Right ventricle myocardium superior (tissue), 1 donor: Measurements from ENCODE around the gene LPP. TPM values are rescaled to one million over a fixed set of nuclear protein-coding genes. Genes with fewer than 3 reads are reported as not detected.

Experiments used
- ATAC-seq: fragments of 200-7000 bp; cut with Tn5 transposase; one replicate; pipeline ENCODE4 v1.9.1; 2020; ENCODE audit warnings: mild to moderate bottlenecking; ENCODE audit not compliant: poor library complexity
- DNase-seq: peaks from one replicate; pipeline ENCODE4 v3.0.0-alpha.2; 2020
- intact Hi-C: fragments of 100-400 bp; cut with DNase I; formaldehyde crosslinking; loops from one replicate; pipeline ENCODE4 v1.11.2; 2022
- total RNA-seq: library from RNA; stranded (reverse); fragmentation: NEBNext Ultra II Directional; extraction: Animal tissue kit (Norgen Biotek cat#: 25700); gene quantifications from one replicate; pipeline ENCODE4 v1.2.1, GENCODE V29; 2021
- donor health status: DM: no; HTN: yes; CAD: no; lungs with severe emphysema.

Gene LPP
- total RNA-seq, 1 donor from 2014 or later = 92.9 TPM

DNA sequence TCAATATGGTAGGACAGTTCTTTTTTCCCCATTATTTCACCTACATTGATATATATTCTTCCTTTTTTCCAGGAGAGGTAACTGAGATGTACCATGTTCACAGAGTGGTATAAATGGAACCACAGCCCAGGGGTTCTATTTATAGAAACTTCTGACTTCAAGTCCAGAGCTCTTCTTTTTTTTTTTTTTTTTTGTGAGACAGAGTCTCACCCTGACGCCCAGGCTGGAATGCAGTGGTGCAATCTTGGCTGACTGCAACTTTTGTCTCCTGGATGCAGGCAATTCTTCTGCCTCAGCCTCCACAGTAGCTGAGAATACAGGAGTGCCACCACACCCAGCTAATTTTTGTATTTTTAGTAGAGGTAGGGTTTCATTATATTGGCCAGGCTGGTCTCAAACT is 750.7 kb downstream of the LPP start:
- intact Hi-C loops = no loop called here
- DNase-seq (no peak), ATAC-seq (no peak)

DNA sequence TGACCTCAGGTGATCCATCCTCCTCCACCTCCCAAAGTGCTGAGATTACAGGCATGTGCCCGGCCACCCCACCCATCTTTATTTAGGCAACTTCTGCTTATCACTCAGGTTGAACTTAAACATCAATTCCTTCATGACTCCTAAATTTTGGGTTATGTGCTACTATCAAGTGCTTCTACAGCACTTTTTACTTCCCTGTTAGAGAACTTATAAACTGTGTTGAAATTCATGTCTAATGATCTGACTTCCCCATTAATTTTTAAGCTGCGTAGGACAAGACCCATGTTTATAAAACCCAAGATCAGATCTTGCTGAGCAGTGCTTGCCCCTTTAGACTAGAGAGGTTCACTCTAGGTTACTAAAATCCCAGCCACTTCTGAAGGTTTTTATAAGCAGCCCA is 751.6 kb downstream of the LPP start:
- DNase-seq (no peak), ATAC-seq (peak; percentile 21)
- intact Hi-C loops = no loop called here

DNA sequence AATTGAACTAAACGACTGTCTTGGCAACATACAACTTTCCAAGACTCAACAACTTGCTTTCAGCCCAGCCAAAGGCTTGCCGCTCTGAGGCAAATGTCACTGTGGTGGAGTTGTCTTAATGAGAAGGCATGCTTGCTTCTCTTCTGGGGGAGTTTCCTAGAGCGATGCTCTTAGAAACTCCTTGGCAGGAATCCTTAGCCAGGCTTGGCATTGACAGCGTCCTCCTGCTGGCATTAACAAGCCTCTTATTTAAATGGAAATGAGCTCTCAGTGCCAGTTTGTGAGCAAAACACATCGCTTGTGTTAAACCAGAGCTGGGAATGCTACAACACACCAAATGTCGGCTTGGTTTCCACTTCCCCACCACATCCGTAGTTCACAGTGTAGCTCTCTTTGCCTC is 752.3 kb downstream of the LPP start:
- ATAC-seq (no peak), DNase-seq (no peak)
- intact Hi-C loops = no loop called here

DNA sequence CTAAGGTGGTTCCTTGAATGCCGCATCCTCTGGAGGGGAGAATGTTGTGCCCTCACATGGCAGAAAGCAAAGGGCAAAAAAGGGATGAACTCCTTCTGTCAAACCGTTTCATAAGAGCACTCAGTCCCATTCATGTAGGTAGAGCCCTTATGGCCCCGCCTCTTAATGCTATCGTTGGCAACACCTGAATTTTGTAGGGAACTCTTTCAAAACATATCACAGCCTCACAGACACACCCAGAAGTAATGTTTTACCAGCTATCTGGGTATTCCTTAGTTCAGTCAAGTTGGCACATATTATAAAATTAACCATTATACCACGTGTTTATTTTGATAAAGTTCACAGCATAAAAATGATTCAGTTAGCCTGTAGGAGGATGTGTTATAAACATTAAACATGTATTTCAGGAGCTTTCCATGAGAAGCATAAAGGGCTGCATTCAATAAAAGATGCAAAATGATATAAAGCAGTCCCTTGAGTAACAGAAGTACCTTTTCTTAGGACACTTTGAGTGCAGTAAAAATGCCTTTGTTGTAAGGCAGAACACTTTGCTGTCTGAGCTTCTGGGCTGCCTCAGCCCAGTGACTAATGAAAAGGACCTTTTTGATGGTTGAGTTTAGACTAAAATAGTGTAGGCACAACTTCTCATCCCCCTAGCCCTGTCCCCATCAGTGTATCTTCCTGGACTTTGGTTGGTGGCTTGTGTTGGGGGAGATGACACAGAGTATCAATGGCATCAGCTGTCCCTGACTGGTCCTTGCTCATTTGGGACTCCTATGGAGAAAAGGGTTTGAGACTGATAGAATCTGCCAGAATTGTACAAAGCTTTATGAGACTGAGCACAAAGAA is 754.3 kb downstream of the LPP start:
- no peak for DNase-seq
- intact Hi-C loops = no loop called here
- no peak for ATAC-seq

DNA sequence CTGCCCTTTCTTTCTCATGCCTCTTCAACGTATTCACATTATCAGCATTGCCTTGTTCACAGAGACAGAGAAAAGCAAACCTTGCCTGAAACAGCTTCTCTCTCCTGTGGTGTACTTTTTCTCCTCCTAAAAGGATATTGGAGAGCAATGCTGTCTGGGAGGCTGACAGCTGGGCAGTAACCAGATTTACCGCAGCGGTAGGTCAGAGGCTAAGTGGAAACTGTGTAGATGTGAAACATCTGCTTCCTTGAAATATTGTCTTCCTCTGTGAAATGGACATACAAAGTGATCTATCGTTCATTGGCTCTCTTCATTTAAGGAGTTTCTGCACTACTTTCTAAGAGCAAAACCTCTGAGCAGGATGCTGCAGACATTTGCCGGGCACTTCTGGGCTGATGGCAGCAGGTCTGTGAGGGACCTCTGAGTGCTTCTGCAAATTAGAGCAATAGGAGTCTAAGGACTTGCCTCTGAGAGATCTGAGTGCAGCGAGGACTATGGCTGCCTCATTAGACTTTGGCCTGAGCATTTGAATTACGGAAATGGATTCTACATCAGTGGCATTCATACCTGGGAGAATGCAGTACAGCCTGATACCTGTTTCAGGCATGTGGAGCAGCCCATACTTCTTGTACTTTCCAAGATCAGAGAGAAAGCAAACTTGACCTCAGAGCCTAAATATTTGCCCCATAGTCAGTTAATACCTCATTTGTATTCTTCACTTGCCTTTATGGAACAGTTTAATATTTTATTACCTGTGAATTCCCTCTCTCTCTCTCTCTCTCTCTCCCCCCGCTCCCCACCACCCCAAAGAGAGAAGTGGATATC is 757.3 kb downstream of the LPP start:
- ATAC-seq = no peak
- DNase-seq = no peak

DNA sequence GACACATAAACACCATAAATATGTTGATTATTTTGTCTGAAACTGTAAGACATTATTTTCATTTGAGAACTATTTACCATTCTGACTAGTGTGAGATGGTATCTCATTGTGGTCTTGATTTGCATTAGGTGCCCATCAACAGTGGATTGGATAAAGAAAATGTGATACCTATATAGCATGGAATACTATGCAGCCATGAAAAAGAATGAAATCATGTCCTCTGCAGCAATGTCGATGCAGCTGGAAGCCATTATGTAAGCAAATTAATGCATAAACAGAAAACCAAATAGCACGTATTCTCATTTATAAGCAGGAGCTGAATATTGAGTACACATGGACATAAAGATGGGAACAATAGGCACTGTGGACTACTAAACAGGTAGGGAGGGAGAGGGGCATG is 759.1 kb downstream of the LPP start:
- intact Hi-C loops = no loop called here
- ATAC-seq = no peak

More for the DNA sequence above, 757.3 kb downstream of the LPP start:
- intact Hi-C loops = no loop called here

DNA sequence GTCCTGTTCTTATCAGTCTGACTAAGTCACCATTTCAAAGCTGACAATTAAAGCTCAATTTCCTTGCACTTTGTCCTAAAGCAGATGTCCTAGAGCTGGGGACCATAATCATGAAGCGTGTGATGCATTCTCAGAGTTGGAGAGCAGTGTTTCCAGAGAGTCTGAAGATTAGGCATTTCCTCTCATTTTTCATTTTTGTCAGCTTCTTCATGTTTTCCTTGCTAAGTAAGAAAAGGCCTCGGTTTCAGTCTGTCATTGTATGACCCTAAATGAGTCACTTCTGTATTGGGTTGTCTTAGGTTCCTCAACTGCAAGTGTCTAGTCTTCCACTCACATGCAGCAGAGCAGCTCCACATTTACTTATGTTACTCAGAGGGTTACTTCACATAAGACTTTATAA is 760.6 kb downstream of the LPP start:
- intact Hi-C loops = no loop called here
- no peak for ATAC-seq
- no peak for DNase-seq

More for the DNA sequence above, 759.1 kb downstream of the LPP start:
- no peak for DNase-seq

DNA sequence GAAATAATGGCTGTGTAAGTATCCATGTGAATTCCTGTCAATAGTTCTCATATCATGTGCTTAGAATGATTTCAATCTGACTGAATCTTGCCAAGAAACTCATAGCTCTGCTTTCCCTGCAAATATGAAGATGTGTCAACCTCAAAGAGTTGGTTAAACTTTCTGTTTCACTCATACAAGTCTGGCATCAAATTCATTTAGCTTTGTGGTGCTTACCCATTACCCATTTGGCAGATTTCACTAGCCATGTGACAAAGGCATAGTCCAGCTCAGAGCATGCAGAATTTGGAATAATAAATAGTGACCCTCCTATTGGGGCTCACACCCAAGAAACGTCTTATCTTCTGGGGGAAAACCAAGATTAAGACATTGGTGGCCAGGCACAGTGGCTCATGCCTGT is 761.2 kb downstream of the LPP start:
- intact Hi-C loops = no loop called here
- DNase-seq (no peak), ATAC-seq (no peak)

DNA sequence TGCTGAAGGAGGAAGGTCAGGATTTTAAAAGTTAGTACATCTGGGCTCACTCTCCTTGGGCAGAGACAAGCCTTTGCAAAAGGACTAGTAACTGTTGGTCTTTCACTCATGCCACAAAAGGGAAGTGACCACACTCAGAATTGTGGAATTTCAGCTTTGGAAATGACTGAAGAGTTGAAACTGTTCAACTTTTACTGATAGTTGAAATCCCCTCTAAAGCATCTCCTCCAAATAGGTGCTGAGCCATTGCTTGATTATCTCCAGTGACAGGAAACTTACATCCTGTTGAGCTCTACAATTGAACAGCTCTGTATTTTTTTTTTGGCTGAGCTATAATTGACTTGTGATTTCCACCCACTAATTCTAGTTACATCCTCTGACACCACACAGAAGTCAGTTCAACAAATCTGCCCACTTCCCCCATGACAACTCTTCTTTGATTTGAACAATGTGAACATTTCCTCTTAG is 763.0 kb downstream of the LPP start:
- no peak for ATAC-seq
- intact Hi-C loops = no loop called here
- DNase-seq = no peak

DNA sequence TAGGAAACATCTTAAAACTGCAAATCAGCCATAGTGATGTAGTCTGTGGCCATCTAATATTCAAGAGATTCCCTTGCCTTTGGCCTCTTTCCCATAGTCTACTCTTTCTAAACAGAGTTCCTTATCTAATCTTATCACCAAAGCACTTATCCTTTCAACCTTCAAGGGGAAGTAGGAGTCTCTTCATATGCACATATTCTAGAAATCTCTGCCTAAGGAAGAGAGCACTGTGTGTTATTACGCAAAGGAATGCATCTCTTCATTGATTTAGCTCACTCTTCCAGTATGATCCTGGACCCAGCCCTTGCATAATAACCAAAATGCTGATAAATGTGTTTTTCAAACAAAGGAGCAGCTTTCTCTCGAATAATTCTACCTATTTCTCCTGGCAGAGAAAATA is 764.1 kb downstream of the LPP start:
- no peak for DNase-seq
- intact Hi-C loops = no loop called here
- no peak for ATAC-seq

DNA sequence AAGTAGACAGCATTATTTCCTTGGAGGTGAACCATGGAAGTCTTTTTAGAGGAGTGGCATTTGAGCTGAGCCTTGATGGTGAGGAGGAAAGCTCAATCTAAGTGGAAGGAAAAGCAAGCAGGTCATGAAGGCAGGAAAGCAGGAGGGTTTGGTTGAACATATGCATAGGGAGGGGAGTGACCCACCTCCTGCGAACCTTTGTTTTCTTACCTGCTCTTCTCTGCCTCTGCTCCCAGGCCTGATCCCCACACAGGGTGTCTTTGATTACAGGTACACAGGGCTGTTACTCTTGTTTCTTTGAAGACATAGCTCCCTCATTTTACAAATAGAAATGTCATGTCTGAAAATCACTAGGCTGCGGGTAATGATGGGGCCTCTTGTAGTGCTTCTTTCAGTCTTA is 769.7 kb downstream of the LPP start:
- intact Hi-C loops = no loop called here
- ATAC-seq (no peak), DNase-seq (no peak)

DNA sequence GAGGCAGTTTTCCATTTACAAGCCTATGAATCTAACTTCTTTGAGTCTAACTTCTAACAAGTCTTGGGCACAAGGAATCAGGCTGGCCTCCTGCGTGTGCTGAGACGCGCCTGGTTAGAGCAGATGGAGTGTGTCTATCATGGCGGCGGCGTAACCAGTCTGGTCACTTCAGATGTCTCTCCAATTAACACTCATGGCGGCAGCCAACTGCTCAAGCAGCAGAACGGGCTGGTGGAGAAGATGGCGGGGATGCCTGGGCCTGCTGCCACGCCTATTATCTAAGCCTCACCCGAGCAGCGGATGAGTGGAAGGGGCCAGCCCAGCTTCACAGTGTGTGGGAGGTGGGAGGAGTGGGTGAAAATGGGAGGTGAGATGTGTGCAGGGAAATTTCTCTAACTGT is 771.4 kb downstream of the LPP start:
- no peak for ATAC-seq
- no peak for DNase-seq
- intact Hi-C loops = no loop called here

DNA sequence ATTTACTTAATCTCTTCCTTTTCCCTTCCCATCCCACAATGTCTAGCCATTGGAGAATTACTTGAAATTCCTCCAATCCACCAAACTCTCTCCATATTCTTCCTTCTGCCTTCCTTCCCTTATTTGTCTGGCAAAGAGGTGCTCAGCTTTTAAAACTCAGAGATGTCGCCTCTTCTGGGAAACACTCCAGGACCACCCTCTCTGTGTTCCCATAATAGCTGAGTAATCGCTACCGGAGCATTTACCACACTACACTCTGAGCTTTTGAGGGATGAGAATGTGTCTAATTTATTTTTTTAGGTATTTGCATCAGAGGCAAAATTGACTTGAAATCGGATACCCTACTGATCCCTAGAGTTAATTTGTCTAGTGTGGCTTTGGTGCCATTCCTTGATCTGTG is 772.2 kb downstream of the LPP start:
- intact Hi-C loops = no loop called here
- DNase-seq (no peak), ATAC-seq (no peak)

DNA sequence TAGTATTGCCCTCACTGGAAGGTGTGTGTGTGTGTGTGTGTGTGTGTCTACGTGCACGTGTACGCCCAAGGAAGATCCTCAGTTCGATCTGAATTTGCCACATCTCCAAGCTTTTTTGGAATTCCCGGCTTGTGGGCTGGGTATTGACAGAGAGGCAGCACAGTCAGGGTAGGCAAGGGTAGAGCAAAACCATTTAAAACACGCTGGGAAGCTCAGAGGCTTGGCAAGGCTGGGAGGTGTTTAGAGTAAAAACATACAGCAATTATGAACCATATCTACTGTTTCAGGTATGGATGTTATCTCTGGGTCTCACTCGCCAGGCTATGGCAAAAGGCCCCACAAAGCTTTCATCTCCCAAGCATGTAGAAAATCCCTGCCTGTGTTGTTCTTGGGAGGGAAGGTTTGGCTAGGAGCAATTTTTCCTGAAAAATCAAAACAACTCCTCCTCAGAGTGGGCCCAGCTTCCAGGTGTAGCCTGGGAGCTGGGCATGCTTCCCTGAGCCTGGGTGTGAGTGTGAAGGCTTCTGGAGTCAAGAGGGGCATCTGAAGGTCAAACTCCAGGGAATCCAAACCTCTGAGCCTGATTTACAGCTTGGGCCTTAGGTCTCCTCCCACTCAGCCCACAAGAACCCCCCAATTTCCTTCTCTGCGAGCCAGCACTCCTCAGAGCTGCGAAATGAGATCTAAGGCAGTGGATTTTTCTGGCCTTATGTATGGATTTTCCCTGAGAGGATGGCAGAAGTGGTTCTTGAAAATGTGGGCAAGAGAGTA is 773.0 kb downstream of the LPP start:
- intact Hi-C loops = no loop called here
- ATAC-seq (no peak), DNase-seq (no peak)

DNA sequence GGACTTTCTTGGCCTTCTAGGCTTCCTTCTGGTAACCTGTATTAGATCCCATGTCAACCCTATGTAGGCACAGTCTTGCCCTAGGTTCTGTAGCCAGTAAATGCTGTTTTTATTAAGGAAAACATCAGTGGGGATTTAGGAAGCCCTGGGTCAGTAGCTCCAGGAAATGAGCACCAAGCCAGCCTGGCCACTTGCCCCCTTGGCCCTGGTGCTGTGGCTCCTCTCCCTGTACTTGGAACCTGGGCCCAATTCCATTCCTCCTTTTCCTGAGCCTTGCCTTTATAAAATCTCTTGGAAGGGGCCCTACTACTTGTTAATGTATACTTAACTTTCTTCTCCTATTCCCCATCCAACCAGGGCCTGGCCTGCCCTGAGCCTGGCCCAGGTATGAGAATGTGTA is 774.0 kb downstream of the LPP start:
- intact Hi-C loops = no loop called here
- peak; percentile 56 for DNase-seq
- no peak for ATAC-seq

DNA sequence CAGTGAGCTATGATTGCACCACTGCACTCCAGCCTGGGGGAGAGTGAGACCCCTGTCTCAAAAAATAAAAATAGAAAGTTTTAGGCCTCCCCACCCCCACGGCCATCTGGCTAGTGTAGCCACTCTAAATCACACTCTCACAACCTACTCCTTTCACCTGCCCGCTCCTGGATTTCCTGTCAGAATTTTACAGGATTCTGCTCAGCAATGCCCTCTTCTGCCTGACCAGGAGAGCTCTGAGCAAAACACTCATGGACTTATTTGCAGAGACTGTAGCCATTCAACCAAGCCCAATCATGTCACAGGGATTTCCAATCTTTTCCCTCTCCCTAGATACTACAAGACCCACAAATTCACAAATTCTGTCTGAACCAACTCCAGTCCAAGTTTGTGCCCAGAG is 775.2 kb downstream of the LPP start:
- DNase-seq (no peak), ATAC-seq (peak; percentile 70)
- intact Hi-C loops = no loop called here

DNA sequence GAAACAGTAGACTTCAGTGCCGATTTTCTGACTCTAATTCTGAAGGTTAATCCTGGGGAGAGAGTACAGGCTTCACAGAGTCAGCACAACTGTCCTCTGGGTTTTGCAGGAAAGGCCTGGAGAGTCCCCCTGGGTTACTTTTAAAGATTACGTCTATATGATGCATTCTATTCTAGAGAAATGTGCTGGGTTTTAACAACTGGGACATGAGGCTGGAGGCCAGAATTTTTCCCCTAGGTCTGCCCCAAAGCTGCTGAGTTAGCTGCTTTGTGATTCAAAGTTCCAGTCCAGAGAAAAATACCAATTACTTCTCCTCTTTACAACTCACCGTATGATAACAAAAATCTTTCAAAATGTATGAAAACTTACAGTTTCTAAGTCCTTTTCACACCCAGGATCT is 777.1 kb downstream of the LPP start:
- ATAC-seq (peak; percentile 18), DNase-seq (no peak)
- intact Hi-C loops = no loop called here

DNA sequence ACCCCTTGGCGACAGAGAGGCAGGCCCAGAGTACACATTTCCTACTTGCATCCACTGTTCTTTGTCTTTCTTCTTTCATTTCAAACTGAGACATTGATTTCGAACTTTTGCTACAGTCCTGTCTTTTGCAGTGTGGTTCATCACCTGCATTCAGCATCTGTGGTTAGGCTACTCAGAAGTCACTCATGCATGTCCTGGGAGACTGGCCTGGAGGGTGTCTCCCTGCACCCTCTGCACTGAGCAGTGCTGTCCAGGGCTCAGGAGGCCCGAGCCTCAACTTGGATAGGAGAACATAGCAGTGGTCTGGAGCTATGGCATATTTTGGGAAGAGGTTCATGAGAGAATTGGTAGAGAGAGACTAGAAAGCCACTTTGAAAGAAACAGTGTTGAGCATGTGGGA is 777.6 kb downstream of the LPP start:
- intact Hi-C loops = no loop called here
- no peak for ATAC-seq
- no peak for DNase-seq

DNA sequence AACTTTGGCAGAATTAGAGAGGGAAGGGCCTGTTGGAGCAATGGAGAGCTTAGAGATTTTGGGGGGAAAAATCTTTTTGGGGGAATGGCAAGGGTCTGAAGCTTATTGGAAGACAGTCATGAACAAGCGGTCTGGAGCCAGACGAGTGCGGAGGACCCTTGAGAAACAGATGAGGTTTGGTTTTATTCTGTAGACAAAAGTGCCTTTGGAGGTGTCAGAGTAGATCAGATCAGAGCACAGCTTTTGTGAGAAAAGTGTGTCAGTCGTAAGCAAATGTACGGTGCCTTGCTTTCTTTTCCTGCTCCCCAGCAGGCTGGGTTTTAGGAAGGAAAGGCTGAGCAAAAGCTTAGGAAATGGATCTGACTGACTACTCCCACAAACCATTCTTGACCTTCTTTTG is 781.0 kb downstream of the LPP start:
- ATAC-seq = no peak
- DNase-seq = no peak
- intact Hi-C loops = no loop called here
